HCT116 (cell line): Measurements from ENCODE around the gene ROCK2. TPM values are rescaled to one million over a fixed set of nuclear protein-coding genes. Genes with fewer than 3 reads are reported as not detected.

ENCODE experiments used
- ATAC-seq: fragments of 200-7000 bp; cut with Tn5 transposase; 2 replicates; pipeline ENCODE4 v1.9.1; 2020; ENCODE audit warnings: mild to moderate bottlenecking, moderate library complexity
- BruUV-seq: library from RNA; stranded (reverse); fragments of 400-500 nt; replicated peaks from 2 replicates; lab custom pipeline; 2021; lab: Mats Ljungman, UMichigan
- CTCF ChIA-PET: fragments of 300-600 bp; sonication (Branson Sonifier 250); formaldehyde crosslinking; loops from one replicate; lab custom pipeline; 2021; ENCODE audit warnings: antibody characterized with exemption; lab: Charles Lee
- POLR2A ChIA-PET: fragments of 300-600, 350-600 bp; sonication (Branson Sonifier 250); formaldehyde crosslinking; loops from one replicate; lab custom pipeline; 2021; ENCODE audit warnings: antibody characterized with exemption; lab: Charles Lee
- RAD21 ChIA-PET, 2 experiments: fragments of 300-600 bp; sonication (Branson Sonifier 250); formaldehyde crosslinking; loops; one replicate each; lab custom pipeline; 2023; ENCODE audit warnings: low total read pairs in 2 of 2; ENCODE audit not compliant: uncharacterized antibody in 2 of 2, unreplicated experiment in 2 of 2, low non-redundant PET in 1 of 2; lab: Charles Lee
- DNase-seq: peaks from one replicate; pipeline ENCODE4 v3.0.0-alpha.2; 2010; ENCODE audit warnings: low read depth, low spot score
- H2AFZ ChIP-seq: fragments of 200-600 bp; shearing (Covaris generic), sonication (generic); 2 replicates; pipeline ENCODE4 v1.6.1; 2017; ENCODE audit warnings: low read depth, mixed run types, mixed read lengths, antibody characterized with exemption, low read length; ENCODE audit not compliant: poor library complexity, severe bottlenecking
- H3K27ac ChIP-seq: 2 replicates; pipeline ENCODE4 v1.5.1; 2012; ENCODE audit warnings: low read depth, low read length
- H3K27me3 ChIP-seq: fragments of 200-600 bp; sonication (generic); 2 replicates; pipeline ENCODE4 v1.6.1; 2016; ENCODE audit warnings: mixed run types, low read length, mixed read lengths; ENCODE audit not compliant: insufficient read depth
- H3K36me3 ChIP-seq, 2 experiments: fragments of 200-500 bp in 1 of 2; fragments of 200-600 bp in 1 of 2; sonication (Bioruptor generic) in 1 of 2; sonication (generic) in 1 of 2; 2 replicates each; pipeline versions ENCODE4 v1.5.1 to v1.6.1; 2014 to 2016; ENCODE audit warnings: low read length in 2 of 2, inconsistent platforms in 1 of 2, mixed read lengths in 1 of 2, mixed run types in 1 of 2; ENCODE audit not compliant: insufficient read depth in 2 of 2, control insufficient read depth in 1 of 2
- H3K4me1 ChIP-seq, 2 experiments: fragments of 200-600 bp in 1 of 2; sonication (generic) in 1 of 2; 2 replicates each; pipeline versions ENCODE4 v1.5.1 to v1.6.1; 2012 to 2017; ENCODE audit warnings: low read length in 2 of 2, inconsistent platforms in 1 of 2, mild to moderate bottlenecking in 1 of 2, mixed read lengths in 1 of 2, mixed run types in 1 of 2, moderate library complexity in 1 of 2; ENCODE audit not compliant: insufficient read depth in 2 of 2, control insufficient read depth in 1 of 2
- H3K4me2 ChIP-seq: fragments of 200-600 bp; sonication (generic); 2 replicates; pipeline ENCODE4 v1.6.1; 2017; ENCODE audit warnings: mixed run types, low read length, mixed read lengths
- H3K4me3 ChIP-seq, 2 experiments: fragments of 200-600 bp in 1 of 2; sonication (generic) in 1 of 2; replicated peaks in 1 of 2; 2 replicates each; pipeline ENCODE4 v1.5.1; 2011 to 2016; ENCODE audit warnings: low read length in 2 of 2, control low read depth in 1 of 2, low read depth in 1 of 2, mild to moderate bottlenecking in 1 of 2, mixed read lengths in 1 of 2, mixed run types in 1 of 2
- H3K79me2 ChIP-seq: fragments of 200-600 bp; sonication (generic); 2 replicates; pipeline ENCODE4 v1.6.1; 2017; ENCODE audit warnings: mild to moderate bottlenecking, mixed run types, low read length, moderate library complexity, mixed read lengths; ENCODE audit not compliant: insufficient read depth
- H3K9ac ChIP-seq: fragments of 200-600 bp; sonication (generic); 2 replicates; pipeline ENCODE4 v1.6.1; 2016; ENCODE audit warnings: low read length, mixed read lengths
- H3K9me2 ChIP-seq: fragments of 200-600 bp; sonication (generic), shearing (Covaris generic); 2 replicates; pipeline ENCODE4 v1.6.1; 2017; ENCODE audit warnings: mixed run types, mild to moderate bottlenecking, moderate library complexity; ENCODE audit not compliant: insufficient read depth
- H3K9me3 ChIP-seq, 2 experiments: fragments of 200-500 bp in 1 of 2; fragments of 200-600 bp in 1 of 2; sonication (Bioruptor generic) in 1 of 2; sonication (generic) in 1 of 2; 2 replicates each; pipeline ENCODE4 v1.6.1; 2014 to 2017; ENCODE audit warnings: low read length in 2 of 2, mixed read lengths in 2 of 2, inconsistent platforms in 1 of 2, low read depth in 1 of 2, mild to moderate bottlenecking in 1 of 2, mixed run types in 1 of 2, moderate library complexity in 1 of 2; ENCODE audit not compliant: control insufficient read depth in 1 of 2, insufficient read depth in 1 of 2
- H4K20me1 ChIP-seq: fragments of 200-600 bp; sonication (generic), shearing (Covaris generic); 2 replicates; pipeline ENCODE4 v1.6.1; 2017; ENCODE audit warnings: mixed run types, mild to moderate bottlenecking, moderate library complexity; ENCODE audit not compliant: insufficient read depth
- CBX3 ChIP-seq: IDR thresholded peaks from 2 replicates; pipeline ENCODE4 v1.6.1; 2012; ENCODE audit warnings: low read depth
- EGR1 ChIP-seq: IDR thresholded peaks from 2 replicates; pipeline ENCODE4 v1.6.1; 2012; ENCODE audit warnings: low read depth
- EZH2phosphoT487 ChIP-seq: fragments of 200-600 bp; IDR thresholded peaks from 2 replicates; pipeline ENCODE4 v1.6.1; 2018; ENCODE audit warnings: antibody characterized with exemption, borderline replicate concordance
- FOSL1 ChIP-seq: IDR thresholded peaks from 2 replicates; pipeline ENCODE4 v1.6.1; 2012; ENCODE audit warnings: low read depth
- TCF7L2 ChIP-seq: IDR thresholded peaks from 2 replicates; pipeline ENCODE4 v1.7.0; 2011; ENCODE audit warnings: borderline replicate concordance, inconsistent platforms; ENCODE audit not compliant: insufficient read depth, insufficient read length; ENCODE audit errors: extremely low read depth
- ZFX ChIP-seq: fragments of 450-650 bp; IDR thresholded peaks from 2 replicates; pipeline ENCODE4 v1.6.1; 2017
- intact Hi-C: fragments of 100-400 bp; cut with micrococcal nuclease; formaldehyde crosslinking; loops from 2 replicates; pipeline ENCODE4 v1.10.0; 2022
- total RNA-seq: library from RNA; stranded (reverse); gene quantifications from one replicate; pipeline ENCODE4 v1.2.1, GENCODE V29; 2021; ENCODE audit not compliant: unreplicated experiment
- TF ChIP-seq, protein P1 (sequence below): IDR thresholded peaks from 2 replicates; pipeline ENCODE4 v1.6.1; 2012
- TF ChIP-seq, protein P2 (sequence below): IDR thresholded peaks from 2 replicates; pipeline ENCODE4 v1.6.1; 2012
- TF ChIP-seq, protein P3 (sequence below): IDR thresholded peaks from 2 replicates; pipeline ENCODE4 v1.6.1; 2012; ENCODE audit warnings: low read depth

ROCK2 gene
- total RNA-seq, 1 experiment from 2014 or later = 48.0 TPM

DNA sequence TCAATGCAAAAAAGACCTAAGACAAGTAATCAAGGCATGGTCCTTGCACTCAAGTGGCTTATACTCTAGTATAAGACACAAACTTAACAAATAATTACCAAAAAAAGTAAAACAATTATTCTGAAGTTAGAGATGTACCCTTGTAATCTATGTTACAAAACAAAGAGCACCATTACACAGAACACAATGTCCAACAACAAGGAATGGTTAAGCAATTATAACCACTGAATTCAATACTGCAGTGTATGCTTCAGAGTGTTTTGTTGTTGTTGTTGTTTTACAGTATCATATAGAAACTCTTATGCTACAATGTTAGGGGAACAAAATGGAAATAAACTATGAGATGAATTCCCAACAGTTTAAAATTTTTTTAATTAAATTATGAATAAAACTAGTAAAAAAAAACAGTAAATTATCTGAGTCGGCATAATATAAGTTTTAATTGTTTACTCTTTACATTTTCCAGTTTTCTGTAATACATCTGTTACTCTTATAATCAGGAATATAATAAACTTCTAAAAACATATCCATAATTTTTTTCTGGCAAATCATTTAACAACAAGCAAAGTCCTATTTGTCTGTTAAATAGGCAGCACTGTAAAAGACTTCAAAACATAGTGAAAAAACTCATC is 29.2 kb downstream of the ROCK2 start:
- Histone ChIP-seq H3K27me3 (no peaks in the 10 kb centered on the region), H3K79me2 (peaks cover 77% of the 10 kb centered on the region), H2AFZ (no peak overlapping the region), H3K9me2 (no peaks in the 10 kb centered on the region), H3K9me3 (no peaks in the 10 kb centered on the region), H3K9ac (no peak overlapping the region), H3K4me3 (no peak overlapping the region), H3K36me3 (no peaks in the 10 kb centered on the region), H4K20me1 (peaks cover 16% of the 10 kb centered on the region; the same call in 1 of the 2 replicates), H3K4me2 (no peak overlapping the region), H3K27ac (no peak overlapping the region), H3K4me1 (no peaks in the 10 kb centered on the region)
- intact Hi-C loops = no loop called here
- RAD21 ChIA-PET = no interaction called here
- ATAC-seq = no peak
- no TSS peak for BruUV-seq
- no peak for DNase-seq
- CTCF ChIA-PET = no interaction called here
- TF ChIP-seq, protein P1, sequence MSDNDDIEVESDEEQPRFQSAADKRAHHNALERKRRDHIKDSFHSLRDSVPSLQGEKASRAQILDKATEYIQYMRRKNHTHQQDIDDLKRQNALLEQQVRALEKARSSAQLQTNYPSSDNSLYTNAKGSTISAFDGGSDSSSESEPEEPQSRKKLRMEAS = no peak
- no peak for TF ChIP-seq ZFX
- no peak for TF ChIP-seq TCF7L2
- TF ChIP-seq CBX3 = no peak
- TF ChIP-seq, protein P2, sequence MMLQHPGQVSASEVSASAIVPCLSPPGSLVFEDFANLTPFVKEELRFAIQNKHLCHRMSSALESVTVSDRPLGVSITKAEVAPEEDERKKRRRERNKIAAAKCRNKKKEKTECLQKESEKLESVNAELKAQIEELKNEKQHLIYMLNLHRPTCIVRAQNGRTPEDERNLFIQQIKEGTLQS = no peak
- TF ChIP-seq EGR1 = no peak
- TF ChIP-seq, protein P3, sequence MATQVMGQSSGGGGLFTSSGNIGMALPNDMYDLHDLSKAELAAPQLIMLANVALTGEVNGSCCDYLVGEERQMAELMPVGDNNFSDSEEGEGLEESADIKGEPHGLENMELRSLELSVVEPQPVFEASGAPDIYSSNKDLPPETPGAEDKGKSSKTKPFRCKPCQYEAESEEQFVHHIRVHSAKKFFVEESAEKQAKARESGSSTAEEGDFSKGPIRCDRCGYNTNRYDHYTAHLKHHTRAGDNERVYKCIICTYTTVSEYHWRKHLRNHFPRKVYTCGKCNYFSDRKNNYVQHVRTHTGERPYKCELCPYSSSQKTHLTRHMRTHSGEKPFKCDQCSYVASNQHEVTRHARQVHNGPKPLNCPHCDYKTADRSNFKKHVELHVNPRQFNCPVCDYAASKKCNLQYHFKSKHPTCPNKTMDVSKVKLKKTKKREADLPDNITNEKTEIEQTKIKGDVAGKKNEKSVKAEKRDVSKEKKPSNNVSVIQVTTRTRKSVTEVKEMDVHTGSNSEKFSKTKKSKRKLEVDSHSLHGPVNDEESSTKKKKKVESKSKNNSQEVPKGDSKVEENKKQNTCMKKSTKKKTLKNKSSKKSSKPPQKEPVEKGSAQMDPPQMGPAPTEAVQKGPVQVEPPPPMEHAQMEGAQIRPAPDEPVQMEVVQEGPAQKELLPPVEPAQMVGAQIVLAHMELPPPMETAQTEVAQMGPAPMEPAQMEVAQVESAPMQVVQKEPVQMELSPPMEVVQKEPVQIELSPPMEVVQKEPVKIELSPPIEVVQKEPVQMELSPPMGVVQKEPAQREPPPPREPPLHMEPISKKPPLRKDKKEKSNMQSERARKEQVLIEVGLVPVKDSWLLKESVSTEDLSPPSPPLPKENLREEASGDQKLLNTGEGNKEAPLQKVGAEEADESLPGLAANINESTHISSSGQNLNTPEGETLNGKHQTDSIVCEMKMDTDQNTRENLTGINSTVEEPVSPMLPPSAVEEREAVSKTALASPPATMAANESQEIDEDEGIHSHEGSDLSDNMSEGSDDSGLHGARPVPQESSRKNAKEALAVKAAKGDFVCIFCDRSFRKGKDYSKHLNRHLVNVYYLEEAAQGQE = no peak
- TF ChIP-seq EZH2phosphoT487 = no peak
- no peak for TF ChIP-seq FOSL1
- TF ChIP-seq, all 23 proteins: peak for 0
- POLR2A ChIA-PET = no interaction called here
